ENCODE data around the gene PHACTR2.
"Not testable (repeated sequence)": the region's sequence is repeated elsewhere in the genome, so short reads cannot be mapped to it uniquely, and the experiment has no call there.

Gene PHACTR2

GRCh38 chr6:143873600-143873999, 195.8 kb downstream of the PHACTR2 start:
- not testable (repeated sequence) for DNase-seq

- not testable (repeated sequence) for DNase-seq
These were observed 196.7 kb downstream of the PHACTR2 start for GRCh38 chr6:143874503-143874902.

- DNase-seq: no peak
These were observed 200.0 kb downstream of the PHACTR2 start for GRCh38 chr6:143877584-143878271.

GRCh38 chr6:143878272-143878760, 200.6 kb downstream of the PHACTR2 start:
- no peak for DNase-seq

- DNase-seq: no peak
These were observed 202.6 kb downstream of the PHACTR2 start for GRCh38 chr6:143880412-143880811.

Data from CD4-positive, alpha-beta T cell treated with Interleukin-10 for 1 hour (primary cell).